HG02763 (cell line): ENCODE results near the gene KDM4C.

Experiments used
- ATAC-seq: cut with Tn5 transposase; IDR thresholded peaks from one replicate; pipeline ENCODE4 v1.9.1; 2021; ENCODE audit warnings: mild to moderate bottlenecking, moderate library complexity; ENCODE audit not compliant: unreplicated experiment

Gene KDM4C

DNA sequence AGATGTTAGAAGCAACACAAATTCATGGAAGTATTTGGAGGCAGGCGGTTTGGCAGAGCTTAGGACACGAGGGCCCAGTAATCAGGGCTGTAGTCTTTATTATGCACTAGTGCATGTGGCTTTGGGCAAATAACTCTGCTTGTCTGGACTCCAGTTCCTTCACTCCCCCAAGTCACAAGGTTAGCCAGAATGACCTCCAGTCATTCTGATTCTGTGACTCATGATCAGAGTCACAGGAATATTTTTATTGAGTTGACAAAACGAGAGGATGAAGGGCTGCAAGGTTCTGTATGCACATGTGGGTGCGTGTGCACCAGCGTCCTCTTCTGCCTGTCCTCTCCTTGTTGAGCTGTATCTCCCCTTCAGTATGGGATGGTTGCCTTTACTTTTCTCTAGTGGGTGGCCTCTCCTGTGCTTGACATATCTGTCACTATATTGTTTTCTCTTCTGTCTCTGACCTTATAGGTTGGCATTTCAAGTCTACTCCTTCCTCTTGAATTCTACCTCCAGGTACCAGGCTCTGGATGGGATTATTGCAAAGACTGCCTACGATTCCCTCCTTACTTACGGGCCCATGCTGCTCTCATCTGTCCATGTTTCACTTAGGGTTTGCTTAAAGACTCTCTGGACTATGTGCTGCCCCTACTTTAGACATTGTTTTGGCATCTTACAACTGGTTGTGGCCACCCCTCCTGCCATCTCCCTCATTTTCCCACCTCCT, 94.6 kb downstream of the KDM4C start:
- ATAC-seq = no peak

DNA sequence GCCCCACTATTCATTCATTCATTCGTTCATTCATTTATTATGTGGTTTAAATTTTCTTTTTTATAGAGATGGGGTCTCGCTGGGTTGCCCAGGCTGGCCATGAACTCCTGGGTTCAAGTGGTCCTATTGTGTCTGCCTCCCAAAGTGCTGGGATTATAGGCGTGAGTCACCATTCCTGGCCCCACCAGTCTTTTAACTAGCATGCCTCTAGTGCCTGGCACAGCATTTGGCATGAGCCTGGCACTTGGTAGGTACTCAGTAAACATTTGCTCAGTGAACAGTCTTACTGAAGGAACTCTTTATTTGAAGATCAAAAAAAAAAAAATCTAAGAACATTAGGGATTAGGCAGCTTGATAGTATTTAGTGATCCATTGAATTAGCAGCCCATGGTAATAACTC, 98.1 kb downstream of the KDM4C start:
- no peak for ATAC-seq

DNA sequence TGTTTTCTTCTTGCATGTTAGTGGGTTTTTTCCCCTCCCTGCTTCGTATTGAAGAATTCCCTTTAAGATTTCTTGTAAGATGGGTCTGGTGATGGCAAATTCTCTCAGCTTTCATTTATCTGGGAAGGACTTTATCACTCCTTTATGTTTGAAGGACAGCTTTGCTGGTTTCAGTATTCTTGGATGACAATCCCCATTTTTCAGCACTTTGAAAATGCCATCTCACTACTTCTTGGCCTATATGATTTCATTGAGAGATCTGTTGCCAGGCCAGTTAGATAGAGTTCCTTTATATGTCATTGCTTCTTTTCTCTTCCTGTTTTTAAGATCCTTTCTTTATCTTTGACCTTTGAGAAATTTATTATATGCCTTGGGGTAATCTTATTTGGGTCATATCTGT, 106.3 kb downstream of the KDM4C start:
- ATAC-seq = no peak

DNA sequence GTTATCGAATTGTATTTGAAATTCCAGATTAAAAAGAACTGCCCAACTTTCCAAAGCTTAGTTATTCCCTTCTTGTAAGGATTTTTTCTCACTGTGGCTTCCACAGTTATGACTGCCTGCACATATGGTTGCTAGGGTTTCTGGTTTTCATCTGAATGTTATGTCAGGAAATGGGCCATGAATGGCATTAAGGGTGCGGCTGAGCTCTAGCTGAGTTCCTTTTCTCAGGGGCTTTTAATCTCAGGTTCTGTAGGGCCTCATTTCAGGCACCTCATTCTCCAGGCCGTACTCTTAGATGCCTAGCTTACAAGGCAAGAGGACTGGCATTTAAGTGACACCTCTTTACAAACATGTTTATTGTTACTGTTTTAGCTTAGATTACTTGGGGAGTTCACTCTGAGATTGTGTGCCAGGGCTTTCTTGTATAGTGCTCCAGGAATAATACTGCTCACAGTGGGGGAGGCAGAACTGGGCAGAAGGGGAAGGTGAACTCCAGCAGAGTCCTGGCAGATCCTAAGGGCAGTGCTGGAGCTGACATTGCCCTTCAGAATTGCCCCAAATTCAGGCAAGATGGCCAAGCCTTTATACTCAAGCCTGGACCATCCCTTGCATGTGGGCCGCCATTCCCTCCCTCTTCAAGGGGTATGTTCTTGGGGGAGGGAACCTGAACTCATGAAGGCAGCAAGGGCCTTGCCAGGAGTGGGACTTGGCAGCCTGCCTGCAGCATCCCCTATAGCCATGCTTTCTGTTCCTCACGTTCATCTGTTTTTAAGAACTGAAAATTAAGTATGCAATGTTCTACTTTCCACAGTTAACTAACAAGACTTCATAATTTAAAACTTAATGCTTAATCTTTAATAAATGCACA, 111.5 kb downstream of the KDM4C start:
- no peak for ATAC-seq

DNA sequence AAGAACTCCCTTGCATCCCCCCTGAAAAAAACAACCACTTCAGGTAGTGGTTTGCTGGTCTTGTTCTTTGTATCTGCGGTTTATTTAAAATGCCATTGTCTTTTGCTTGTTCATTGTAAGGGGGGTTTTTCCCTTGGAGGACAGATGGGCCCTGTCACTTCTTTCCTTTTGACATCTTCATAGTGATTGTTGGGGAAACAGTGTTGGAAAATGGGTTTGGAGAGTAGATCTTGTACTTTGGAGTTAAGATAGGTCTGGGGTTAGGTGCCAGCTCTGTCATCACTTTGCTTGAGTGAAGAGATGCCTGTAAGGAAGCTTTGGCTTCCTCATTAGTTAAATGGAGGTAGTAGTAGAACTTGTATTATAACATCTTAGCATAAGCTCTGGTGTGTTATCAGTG, 112.4 kb downstream of the KDM4C start:
- ATAC-seq = no peak

DNA sequence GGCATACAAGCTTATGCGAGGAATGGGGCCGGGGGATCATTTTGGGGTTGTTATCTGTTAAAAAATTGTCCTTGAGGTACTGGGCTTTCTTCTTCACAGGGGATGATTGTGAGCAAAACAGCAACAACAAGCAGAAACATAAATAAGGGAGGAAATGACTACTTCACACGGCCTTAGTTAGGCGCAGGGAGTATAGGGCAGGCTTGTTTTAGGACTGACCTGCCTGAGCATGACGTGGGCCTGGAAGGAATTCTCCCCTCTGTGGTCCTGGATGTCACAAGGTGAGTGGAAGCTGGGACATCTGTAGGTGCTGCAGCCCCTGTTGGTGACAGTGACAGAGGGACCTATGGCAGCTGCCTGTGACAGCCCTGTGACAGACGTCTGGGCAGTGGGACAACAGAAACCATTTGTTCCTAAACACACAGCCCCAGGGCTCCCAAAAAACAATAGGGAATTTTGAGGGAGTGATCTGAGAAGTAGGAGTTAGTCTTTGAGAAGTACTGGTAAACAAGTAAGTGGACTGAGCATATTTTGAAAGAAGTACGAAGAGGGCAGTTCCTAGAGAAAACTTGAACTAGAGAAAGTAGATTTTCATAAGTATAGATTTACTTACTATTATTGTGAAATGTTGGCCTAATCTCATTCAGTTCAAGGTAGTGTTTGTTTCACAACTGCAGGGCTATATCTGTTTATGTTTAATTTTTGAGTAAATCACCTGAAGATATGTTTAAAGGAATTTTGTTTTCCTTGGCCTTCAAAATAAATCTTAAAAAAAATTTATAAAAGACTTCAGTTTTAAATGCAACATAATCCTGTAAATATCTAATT, 113.1 kb downstream of the KDM4C start:
- no peak for ATAC-seq

DNA sequence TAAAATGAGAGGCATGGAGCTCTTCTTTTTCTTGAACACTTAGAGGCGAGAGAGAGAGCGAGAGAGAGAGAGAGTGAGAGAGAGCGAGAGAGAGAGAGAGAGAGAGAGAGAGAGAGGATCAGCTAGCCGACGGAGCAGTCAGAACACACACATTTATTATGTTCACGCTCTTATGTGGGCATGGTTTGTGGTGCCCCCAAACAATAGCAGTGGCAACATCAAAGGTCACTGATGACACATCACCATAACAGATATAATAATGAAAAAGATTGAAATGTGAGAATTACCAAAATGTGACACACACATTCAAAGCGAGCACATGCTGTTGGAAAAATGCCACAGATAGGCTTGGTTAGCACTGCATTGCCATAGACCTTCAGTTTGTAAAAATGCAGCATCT, 116.1 kb downstream of the KDM4C start:
- ATAC-seq = no peak

DNA sequence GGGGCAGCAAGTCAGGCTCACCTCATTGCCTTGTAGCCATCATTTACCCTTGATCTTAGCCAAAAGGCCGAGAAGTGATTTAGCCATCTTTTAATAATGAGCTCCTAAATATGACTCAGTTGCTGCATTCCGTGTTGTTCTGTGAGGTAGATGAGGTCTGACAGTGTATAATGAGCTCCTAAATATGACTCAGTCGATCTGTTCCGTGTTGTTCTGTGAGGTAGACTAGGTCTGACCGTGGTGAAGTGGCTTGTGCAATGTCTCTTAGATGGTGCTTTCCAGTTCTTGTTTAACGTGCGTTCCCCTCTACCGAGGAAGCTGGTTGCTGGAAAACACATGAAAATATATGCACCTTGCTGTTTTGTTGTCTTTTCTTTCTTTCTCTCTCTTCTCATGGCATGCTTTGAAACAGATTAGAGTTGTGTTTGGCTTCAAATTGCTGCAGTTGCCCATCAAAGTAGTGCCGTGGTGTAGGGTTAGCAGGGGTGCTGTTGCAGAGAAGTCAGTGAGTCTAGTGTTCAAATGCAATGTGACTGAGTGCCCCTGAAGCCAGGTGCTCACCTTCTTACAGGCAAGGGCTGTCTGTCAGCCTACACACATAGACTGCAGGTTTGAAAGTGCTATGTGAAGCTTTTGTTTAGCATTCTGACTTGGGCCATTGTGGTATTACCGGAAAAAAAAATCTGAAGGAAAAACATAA, 118.6 kb downstream of the KDM4C start:
- ATAC-seq = no peak

DNA sequence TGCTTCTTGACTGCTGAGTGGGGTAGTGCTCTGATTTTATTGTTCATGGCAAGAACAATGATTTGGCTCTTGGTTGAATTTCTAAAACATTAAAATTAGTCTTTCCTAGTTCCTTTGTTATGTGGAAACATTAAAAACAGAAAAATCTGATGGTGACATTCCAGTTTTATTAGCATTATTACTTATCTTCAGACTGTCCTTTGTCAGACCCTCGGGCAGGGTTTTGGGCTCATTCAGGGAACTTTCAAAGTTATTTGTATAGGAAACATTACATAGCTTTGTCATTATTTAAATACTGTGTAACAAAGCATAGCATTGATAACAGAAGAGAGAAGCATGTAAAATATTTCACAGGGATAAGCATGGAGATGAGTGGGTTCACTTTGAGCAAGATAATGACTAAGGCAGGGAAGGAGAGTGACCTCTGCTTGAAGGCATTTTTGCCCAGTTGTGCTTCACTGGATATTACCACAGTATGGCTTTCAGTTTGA, 119.9 kb downstream of the KDM4C start:
- no peak for ATAC-seq

DNA sequence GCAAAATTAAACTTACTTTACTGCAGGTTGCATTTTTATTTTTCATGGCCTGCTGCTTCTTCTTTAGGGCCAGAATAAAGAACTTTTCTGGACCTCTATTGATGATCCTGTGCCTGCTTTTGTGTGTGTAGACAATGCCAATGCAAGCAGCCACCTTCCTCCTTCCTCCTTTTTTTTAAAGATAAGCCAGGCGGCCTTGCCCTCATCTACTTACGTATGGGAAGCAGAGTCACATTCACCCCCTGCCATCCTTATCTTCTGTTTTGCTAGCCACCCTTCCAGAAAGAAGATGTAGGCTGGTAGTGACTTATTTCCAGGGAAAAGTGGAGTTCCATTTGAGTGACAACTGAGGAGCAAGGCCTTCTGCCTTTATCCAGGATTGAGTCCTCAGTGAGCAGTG, 122.9 kb downstream of the KDM4C start:
- no peak for ATAC-seq

DNA sequence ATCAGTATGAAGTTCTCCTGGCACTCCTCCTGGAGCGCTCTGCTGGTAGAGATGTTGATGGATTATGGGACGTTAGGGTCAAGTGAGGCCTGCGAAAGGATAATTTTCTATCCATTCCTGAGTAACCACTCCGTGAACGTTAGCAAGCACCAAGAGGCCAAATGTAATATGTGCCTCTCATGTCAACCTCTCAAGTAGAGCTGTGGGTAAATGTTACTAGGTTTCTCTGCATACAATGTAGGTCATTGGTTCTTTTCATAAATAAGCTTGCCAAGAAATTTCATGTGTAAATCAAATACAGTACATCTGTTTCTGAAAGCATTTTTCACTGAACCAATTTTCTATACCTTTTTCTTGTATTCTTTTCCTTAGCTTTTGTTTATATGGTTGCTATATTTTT, 126.3 kb downstream of the KDM4C start:
- ATAC-seq = no peak

DNA sequence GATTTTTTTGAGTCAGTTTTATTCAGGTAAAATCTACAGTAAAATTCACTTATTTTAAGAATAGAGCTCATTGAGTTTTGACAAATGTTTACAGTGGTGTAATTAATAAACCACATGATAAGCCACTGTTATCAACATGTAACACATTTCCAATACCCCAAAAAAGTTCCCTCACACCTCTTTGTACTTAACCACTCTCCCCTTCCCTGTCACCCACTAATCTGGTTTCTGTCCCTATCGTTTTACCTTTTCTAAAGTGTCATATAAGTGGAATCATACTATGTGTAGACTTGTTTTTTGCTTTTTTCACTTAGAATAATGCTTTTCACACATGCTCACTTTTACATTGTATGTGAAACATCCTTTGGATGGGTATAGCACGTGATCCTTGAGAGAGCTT, 127.2 kb downstream of the KDM4C start:
- ATAC-seq = no peak

DNA sequence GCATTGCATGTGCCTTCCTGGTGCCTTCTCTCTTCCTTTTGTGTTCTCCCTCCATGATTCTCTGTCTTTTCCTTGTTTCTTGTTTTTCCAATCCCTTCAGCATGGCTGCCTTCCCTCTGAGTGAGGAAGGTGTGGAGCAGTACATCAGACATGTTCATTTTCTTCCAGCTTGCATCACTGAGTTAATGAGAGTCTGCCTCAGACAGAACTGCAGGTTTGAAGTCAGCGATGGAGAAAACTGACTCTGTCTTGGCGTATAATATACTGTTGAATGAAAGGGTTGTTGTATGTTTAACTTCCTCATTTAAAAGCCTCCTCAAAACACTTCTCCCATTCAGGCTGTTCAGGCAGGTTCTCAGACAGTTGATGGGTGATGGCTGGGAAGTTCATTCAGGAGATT, 129.3 kb downstream of the KDM4C start:
- no peak for ATAC-seq

DNA sequence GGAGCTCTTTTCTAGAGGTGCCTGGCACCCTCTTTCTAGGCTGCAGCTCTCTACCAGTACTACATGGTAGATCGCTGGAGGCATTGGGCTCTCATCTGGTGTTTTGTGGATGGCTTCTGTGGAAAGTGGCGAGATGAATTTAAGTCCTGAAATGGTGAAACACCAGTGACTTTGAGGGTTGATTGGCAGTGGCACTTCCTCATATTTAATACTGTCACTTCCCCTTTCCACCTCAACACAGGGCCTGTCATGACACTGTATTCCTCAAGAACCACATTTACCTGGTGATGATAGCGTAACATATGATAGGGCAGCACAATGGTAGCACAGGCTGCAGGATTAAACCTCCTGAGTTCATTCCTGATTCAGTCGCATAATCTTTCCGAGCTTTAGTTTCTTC, 132.1 kb downstream of the KDM4C start:
- ATAC-seq = no peak

DNA sequence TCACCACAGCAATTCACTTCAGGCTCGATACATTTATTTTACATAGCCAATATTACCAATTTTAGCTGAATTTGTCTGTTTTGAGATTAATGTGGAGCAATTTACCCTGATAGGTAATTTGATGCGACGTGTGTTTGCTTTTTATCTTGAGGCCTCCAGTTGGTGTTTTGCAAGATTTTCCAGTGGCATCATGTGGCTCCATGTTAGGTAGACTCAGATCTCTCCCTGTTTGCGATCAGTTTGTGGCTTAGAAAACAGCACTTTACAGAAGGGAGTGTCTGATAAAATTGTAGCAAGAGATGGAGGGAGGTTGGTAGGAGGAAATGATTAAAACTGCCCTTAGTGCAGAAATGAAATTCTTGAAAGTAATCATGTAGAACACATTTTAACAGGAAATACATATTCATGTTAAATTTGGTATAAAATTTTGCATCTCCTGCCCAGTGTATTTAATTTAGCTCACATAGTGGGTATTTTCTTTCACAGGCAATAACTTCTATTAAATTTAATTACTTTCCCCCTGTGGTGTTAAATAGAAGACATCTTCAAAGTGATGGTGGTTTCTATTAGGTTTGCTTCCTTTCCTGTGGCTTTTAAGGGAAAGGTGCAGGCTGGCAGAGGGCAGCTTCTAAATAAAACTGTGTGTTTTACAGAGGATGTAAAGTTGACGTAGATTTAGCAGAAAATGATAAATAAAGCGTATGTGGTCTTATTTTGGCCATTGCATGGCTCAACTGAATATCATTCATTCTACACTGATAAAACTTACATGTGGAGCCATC, 135.8 kb downstream of the KDM4C start:
- ATAC-seq = no peak

DNA sequence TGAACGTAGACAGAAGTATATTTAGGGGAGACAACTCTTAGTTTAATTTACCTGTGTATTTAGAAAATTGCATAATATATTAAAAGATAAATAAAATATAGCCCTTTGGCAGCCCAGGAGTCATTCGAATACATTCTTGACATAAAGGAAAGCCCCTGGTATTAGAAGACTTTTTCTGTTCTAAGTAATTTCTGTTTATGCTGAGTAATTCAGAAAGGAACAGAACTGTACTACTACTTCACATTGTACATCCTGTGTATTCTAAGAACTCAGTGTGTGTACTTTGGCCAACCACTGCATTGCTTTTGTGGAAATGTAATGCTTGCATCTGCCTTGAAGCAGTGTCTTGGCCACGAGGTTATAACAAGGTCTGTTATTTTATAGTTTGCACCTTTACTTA, 136.4 kb downstream of the KDM4C start:
- peak; percentile 87 for ATAC-seq

DNA sequence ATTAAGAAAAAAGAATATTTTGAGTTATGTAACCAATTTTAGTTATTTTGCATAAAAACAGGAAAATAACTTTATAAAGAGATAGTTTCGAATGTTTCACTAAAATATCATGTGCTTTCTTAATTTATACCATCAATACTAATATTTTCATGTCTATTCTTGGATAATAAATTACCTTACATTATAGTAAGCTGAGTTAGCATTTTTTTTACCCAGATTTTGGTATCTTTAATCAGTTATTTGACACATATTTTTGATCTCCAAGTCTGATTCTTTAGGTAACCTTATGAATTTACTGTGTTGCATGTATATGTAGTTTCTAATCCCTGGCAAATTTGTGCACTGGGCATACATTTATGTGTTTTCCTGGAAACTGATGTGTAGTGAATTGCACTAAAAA, 138.0 kb downstream of the KDM4C start:
- no peak for ATAC-seq

DNA sequence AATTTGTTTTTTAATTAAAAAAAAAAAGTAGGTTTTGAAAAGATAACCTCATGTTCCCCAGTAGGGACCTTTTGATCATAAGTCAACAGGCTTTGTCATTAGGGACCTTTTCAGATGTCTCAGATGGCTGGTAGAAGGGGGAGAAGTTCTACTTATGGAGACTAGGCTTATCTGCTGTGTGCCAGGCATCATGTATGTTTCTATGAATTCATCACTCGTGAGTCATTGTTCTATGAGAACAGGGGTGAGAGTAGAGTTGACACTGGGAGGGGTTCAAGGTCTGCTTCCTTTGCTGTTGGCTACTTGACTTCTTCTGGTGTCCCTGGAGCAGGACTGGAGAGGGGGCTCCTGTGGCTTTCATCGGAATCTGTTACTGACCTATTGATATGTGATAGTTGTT, 138.8 kb downstream of the KDM4C start:
- no peak for ATAC-seq

DNA sequence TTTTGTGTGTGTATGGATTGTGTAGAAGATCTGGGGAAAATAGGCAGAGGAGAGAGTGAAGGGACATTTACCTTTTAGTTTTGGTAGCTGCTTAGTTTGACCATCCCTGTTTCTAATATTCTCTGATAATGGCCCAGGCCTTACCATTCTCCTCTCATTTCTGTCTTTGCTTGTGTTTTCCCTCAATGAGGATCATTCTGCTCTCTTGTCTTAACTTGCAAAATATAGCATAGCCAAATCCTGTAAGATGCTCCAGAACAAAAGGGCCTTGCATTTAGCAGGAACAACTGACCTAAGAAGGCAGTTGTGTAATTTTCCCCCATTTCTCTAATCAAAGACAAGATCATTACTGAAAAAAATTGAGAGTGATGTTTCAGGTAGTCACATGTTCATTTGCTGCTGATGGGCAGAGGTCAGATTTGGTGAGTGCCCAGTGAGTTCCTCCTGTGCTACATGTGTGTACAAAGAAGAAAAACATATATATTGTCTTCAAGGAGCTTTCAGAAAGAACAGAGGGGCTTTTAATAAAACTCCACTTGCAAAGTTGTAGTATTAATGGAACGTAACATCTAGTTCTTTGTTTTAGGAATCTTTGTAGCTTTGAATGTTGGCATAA, 139.5 kb downstream of the KDM4C start:
- ATAC-seq = no peak

DNA sequence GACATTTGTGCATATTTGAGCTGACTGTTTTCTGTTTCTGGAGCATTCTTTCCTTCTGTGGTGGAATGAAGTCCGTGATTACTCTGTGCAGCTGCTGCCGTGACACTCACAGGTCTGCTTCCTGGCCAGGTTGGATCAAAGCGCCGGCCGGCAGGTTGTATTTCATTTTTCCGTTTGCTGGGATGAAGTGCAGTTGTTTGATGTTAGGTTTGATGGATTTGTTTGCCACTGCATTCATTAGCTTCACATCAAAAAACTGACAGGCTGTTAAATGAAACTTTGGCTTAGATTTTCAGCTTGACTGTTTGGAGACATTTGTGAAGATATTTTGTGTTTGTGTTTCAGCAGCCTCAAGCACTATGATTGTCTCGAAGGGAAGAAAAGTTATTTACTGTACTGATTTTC, 140.1 kb downstream of the KDM4C start:
- ATAC-seq = no peak
